ENCODE measurements around the gene TSHZ2.

DNA sequence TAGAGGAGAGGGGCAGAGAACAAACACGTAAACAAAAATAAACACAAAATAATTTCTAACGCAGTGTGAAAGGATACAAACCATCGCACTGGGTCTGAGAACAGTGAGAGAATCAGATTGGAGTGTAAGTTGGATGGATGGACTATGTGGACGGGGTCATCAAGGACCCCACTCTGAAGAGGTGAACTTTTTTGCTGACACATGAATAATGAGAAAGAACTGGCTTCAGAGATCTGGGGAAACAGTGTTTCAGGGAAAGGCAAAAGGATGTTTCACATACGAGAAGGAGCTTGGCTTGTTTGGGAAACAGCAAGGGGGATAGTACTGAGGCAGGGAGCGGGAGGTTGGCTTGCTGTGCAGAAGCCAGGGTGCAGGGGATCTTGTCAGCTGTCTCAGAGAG, 326.1 kb downstream of the TSHZ2 start:
- TF ChIP-seq GATA3 (IDR thresholded peaks at IDR 0.05; ENCODE audit: low read depth, low read length) (no peak), GATA2 (IDR thresholded peaks at IDR 0.05; ENCODE audit: low read depth, low read length) (no peak)
